GM12873 (cell line): Measurements from ENCODE around the gene HCFC1.

Experiments used
- CTCF ChIP-seq: IDR thresholded peaks from 2 replicates; pipeline ENCODE4 v1.5.1; 2012; ENCODE audit warnings: low read depth, mild to moderate bottlenecking, moderate library complexity, low read length, control low read depth; ENCODE audit not compliant: insufficient read depth; ENCODE audit errors: missing control alignments

HCFC1 gene

GRCh38 chrX:154012336-154012991 lies 40.8 kb upstream of the HCFC1 start:
- no peak for TF ChIP-seq CTCF

GRCh38 chrX:154011376-154012335 lies 40.0 kb upstream of the HCFC1 start:
- no peak for TF ChIP-seq CTCF

GRCh38 chrX:154010330-154011087 lies 38.9 kb upstream of the HCFC1 start:
- no peak for TF ChIP-seq CTCF

GRCh38 chrX:154008521-154008920 lies 36.9 kb upstream of the HCFC1 start:
- no peak for TF ChIP-seq CTCF

GRCh38 chrX:154006947-154007346 lies 35.3 kb upstream of the HCFC1 start:
- TF ChIP-seq CTCF = no peak

GRCh38 chrX:154004315-154004714 lies 32.7 kb upstream of the HCFC1 start:
- no peak for TF ChIP-seq CTCF
